Suprapubic skin (tissue), 4 donors: ENCODE measurements around the gene SH3BGRL2.
"Not testable (repeated sequence)": the region's sequence is repeated elsewhere in the genome, so short reads cannot be mapped to it uniquely, and the experiment has no call there.

Experiments used
- EP300 ChIP-seq: sonication (generic); formaldehyde crosslinking; IDR thresholded peaks from one replicate; pipeline ENCODE4 v1.6.1; 2017; ENCODE audit warnings: antibody characterized with exemption
- POLR2A ChIP-seq, 2 donors: fragments of 450-650 bp; IDR thresholded peaks; one replicate each; pipeline ENCODE4 v1.6.1; 2017; ENCODE audit warnings: antibody characterized with exemption in 2 of 2, mild to moderate bottlenecking in 2 of 2, moderate library complexity in 2 of 2
- POLR2AphosphoS5 ChIP-seq, 3 donors: sonication (generic); formaldehyde crosslinking; IDR thresholded peaks; one replicate each; pipeline ENCODE4 v1.6.1; 2017; ENCODE audit warnings: antibody characterized with exemption in 3 of 3
- TF ChIP-seq, protein P1 (sequence below), 2 donors: fragments of 200-600 bp in 1 of 2; fragments of 450-650 bp in 1 of 2; sonication (generic) in 1 of 2; IDR thresholded peaks; one replicate each; pipeline ENCODE4 v1.5.1; 2016 to 2019; ENCODE audit warnings: antibody characterized with exemption in 2 of 2, mild to moderate bottlenecking in 1 of 2, moderate library complexity in 1 of 2

DNA sequence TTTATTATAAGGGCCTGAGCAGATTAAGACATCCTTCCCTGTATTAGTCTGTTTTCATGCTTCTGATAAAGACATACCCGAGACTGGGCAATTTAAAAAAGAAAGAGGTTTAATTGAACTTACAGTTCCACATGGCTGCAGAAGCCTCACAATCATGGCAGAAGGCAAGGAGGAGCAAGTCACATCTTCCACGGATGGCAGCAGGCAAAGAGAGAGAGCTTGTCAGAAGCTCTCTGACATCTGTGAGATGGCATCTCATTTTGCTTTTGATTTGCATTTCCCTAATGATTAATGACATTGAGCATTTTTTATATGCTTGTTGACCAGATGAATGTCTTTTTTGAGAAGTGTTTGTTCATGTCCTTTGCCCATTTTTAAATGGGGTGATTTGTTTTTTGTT, 114.2 kb downstream of the SH3BGRL2 start:
- TF ChIP-seq, protein P1, sequence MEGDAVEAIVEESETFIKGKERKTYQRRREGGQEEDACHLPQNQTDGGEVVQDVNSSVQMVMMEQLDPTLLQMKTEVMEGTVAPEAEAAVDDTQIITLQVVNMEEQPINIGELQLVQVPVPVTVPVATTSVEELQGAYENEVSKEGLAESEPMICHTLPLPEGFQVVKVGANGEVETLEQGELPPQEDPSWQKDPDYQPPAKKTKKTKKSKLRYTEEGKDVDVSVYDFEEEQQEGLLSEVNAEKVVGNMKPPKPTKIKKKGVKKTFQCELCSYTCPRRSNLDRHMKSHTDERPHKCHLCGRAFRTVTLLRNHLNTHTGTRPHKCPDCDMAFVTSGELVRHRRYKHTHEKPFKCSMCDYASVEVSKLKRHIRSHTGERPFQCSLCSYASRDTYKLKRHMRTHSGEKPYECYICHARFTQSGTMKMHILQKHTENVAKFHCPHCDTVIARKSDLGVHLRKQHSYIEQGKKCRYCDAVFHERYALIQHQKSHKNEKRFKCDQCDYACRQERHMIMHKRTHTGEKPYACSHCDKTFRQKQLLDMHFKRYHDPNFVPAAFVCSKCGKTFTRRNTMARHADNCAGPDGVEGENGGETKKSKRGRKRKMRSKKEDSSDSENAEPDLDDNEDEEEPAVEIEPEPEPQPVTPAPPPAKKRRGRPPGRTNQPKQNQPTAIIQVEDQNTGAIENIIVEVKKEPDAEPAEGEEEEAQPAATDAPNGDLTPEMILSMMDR (IDR thresholded peaks at IDR 0.05), result not testable (repeated sequence)
- not testable (repeated sequence) for TF ChIP-seq EP300; POLR2A (IDR thresholded peaks at IDR 0.05); POLR2AphosphoS5 (IDR thresholded peaks at IDR 0.05)
